Measurements from ENCODE around the gene PCSK6.

Gene PCSK6

DNA sequence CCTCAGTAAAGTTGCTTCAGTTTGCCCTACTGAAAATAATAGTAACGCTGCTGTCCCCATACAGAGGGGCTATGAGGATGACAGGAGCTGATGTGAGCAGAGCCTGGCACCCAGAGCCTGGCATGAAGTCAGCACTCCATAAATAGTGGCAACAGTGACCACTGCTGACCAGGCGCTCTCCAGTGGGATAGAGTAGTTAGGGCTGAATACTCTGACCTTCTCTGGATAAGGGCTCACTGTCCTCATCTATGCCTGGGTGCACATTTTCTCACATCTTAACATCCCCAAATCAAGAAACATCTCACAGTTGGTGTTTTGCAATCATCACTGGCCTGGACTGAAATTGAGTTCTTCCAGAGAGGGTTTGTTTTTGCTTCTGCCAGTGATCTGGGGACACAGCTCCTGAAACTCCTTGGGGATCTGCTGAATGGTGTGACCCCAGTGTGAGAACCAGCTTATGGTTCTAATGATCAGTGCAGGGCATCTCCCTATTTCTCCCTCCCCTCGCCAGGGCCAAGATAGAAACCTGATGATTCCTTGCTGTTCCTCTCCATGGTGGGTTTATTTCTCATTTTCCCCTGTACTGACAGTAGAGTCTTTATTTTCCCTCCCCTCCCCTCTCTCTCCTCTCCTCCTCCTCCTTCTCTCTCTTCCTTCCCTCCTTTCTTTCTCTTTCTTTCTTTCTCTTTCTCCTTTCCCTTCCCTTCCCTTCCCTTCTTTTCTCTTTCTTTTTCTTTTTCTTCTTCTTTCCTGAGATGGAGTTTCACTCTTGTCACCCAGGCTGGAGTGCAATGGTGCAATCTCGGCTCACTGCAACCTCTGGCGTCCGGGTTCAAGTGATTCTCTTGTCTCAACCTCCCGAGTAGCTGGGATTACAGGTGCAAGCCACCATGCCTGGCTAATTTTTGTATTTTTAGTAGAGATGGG is 3.5 kb upstream of the PCSK6 start:
- TF ChIP-seq, protein P1, sequence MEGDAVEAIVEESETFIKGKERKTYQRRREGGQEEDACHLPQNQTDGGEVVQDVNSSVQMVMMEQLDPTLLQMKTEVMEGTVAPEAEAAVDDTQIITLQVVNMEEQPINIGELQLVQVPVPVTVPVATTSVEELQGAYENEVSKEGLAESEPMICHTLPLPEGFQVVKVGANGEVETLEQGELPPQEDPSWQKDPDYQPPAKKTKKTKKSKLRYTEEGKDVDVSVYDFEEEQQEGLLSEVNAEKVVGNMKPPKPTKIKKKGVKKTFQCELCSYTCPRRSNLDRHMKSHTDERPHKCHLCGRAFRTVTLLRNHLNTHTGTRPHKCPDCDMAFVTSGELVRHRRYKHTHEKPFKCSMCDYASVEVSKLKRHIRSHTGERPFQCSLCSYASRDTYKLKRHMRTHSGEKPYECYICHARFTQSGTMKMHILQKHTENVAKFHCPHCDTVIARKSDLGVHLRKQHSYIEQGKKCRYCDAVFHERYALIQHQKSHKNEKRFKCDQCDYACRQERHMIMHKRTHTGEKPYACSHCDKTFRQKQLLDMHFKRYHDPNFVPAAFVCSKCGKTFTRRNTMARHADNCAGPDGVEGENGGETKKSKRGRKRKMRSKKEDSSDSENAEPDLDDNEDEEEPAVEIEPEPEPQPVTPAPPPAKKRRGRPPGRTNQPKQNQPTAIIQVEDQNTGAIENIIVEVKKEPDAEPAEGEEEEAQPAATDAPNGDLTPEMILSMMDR (IDR thresholded peaks at IDR 0.05; ENCODE audit: insufficient read depth, low read length, poor library complexity, severe bottlenecking) = no peak
- TF ChIP-seq EZH2phosphoT487 (conservative IDR thresholded peaks at IDR 0.05; ENCODE audit: low read length) = no peak
- Histone ChIP-seq H3K79me2 (ENCODE audit: insufficient read depth, low read length) (no peaks in the 10 kb centered on the region), H3K9me2 (replicated peaks; ENCODE audit: insufficient read depth, low read length) (no peaks in the 10 kb centered on the region), H2AFZ (ENCODE audit: low read depth, low read length, severe bottlenecking) (no peak overlapping the region), H3K27me3 (ENCODE audit: low read length) (no peaks in the 10 kb centered on the region), H4K20me1 (ENCODE audit: low read depth, low read length) (no peaks in the 10 kb centered on the region), H3K9me3 (ENCODE audit: insufficient read depth, low read length) (no peaks in the 10 kb centered on the region), H3K9ac (ENCODE audit: low read length) (no peak overlapping the region), H3K27ac (ENCODE audit: low read depth, low read length) (no peak overlapping the region), H3K36me3 (ENCODE audit: low read length) (no peaks in the 10 kb centered on the region), H3K4me3 (ENCODE audit: insufficient read depth, low read length, poor library complexity, severe bottlenecking) (no peak overlapping the region), H3F3A (ENCODE audit: insufficient read depth) (no peaks in the 10 kb centered on the region), H3K4me2 (ENCODE audit: low read depth, low read length, poor library complexity, severe bottlenecking) (no peak overlapping the region)

GRCh38 chr15:101491734-101492640 is 2.5 kb upstream of the PCSK6 start:
- Histone ChIP-seq H3K4me2 (ENCODE audit: low read depth, low read length, poor library complexity, severe bottlenecking) (no peak overlapping the region), H3K27me3 (ENCODE audit: low read length) (no peaks in the 10 kb centered on the region)
- TF ChIP-seq, protein P1 (IDR thresholded peaks at IDR 0.05; ENCODE audit: insufficient read depth, low read length, poor library complexity, severe bottlenecking) = no peak
- no peak for TF ChIP-seq EZH2phosphoT487 (conservative IDR thresholded peaks at IDR 0.05; ENCODE audit: low read length)

GRCh38 chr15:101490922-101491733 is 1.6 kb upstream of the PCSK6 start:
- Histone ChIP-seq H3K4me2 (ENCODE audit: low read depth, low read length, poor library complexity, severe bottlenecking) (no peak overlapping the region), H3K4me3 (ENCODE audit: insufficient read depth, low read length, poor library complexity, severe bottlenecking) (no peak overlapping the region), H3K36me3 (ENCODE audit: low read length) (no peaks in the 10 kb centered on the region), H4K20me1 (ENCODE audit: low read depth, low read length) (no peaks in the 10 kb centered on the region), H3K27ac (ENCODE audit: low read depth, low read length) (no peak overlapping the region), H3K79me2 (ENCODE audit: insufficient read depth, low read length) (no peaks in the 10 kb centered on the region), H3K9me2 (replicated peaks; ENCODE audit: insufficient read depth, low read length) (no peaks in the 10 kb centered on the region), H3K9me3 (ENCODE audit: insufficient read depth, low read length) (no peaks in the 10 kb centered on the region), H3F3A (ENCODE audit: insufficient read depth) (no peaks in the 10 kb centered on the region), H3K27me3 (ENCODE audit: low read length) (no peaks in the 10 kb centered on the region), H3K9ac (ENCODE audit: low read length) (no peak overlapping the region), H2AFZ (ENCODE audit: low read depth, low read length, severe bottlenecking) (no peak overlapping the region)
- TF ChIP-seq, protein P1 (IDR thresholded peaks at IDR 0.05; ENCODE audit: insufficient read depth, low read length, poor library complexity, severe bottlenecking) = no peak
- TF ChIP-seq EZH2phosphoT487 (conservative IDR thresholded peaks at IDR 0.05; ENCODE audit: low read length) = no peak

More at GRCh38 chr15:101491734-101492640, 2.5 kb upstream of the PCSK6 start:
- H3K36me3 ChIP-seq (ENCODE audit: low read length) = no peaks in the 10 kb centered on the region
- no peak overlapping the region for H3K9ac ChIP-seq (ENCODE audit: low read length)
- H3K27ac ChIP-seq (ENCODE audit: low read depth, low read length) = no peak overlapping the region
- no peaks in the 10 kb centered on the region for H3K9me3 ChIP-seq (ENCODE audit: insufficient read depth, low read length)
- H4K20me1 ChIP-seq (ENCODE audit: low read depth, low read length) = no peaks in the 10 kb centered on the region
- H2AFZ ChIP-seq (ENCODE audit: low read depth, low read length, severe bottlenecking) = no peak overlapping the region
- no peaks in the 10 kb centered on the region for H3K79me2 ChIP-seq (ENCODE audit: insufficient read depth, low read length)
- H3F3A ChIP-seq (ENCODE audit: insufficient read depth) = no peaks in the 10 kb centered on the region
- no peaks in the 10 kb centered on the region for H3K9me2 ChIP-seq (replicated peaks; ENCODE audit: insufficient read depth, low read length)
- H3K4me3 ChIP-seq (ENCODE audit: insufficient read depth, low read length, poor library complexity, severe bottlenecking) = no peak overlapping the region
